Stimulated activated CD4-positive, alpha-beta T cell treated with anti-CD3 and anti-CD28 coated beads, Interleukin-12 subunit alpha, Interleukin-12 subunit beta, amount 100 ng/mL, for 24 hours (primary cell): ENCODE data around the gene SERBP1.
A peak's percentile ranks its signal among the peaks of the same experiment; 100 is the strongest.
"Not testable (repeated sequence)": the region's sequence is repeated elsewhere in the genome, so short reads cannot be mapped to it uniquely, and the experiment has no call there.

Experiments used
- DNase-seq, 2 experiments: peaks; one replicate each; pipeline ENCODE4 v3.0.0-alpha.2; 2020; ENCODE audit warnings: low read depth in 2 of 2

Gene SERBP1

GRCh38 chr1:67440339-67440738 lies 10.1 kb upstream of the SERBP1 start:
- no peak for DNase-seq

GRCh38 chr1:67439277-67440029 lies 9.3 kb upstream of the SERBP1 start:
- no peak for DNase-seq

GRCh38 chr1:67437961-67438360 lies 7.8 kb upstream of the SERBP1 start:
- no peak for DNase-seq

- DNase-seq = no peak
These were observed 6.4 kb upstream of the SERBP1 start for GRCh38 chr1:67436511-67437055.

GRCh38 chr1:67434491-67434890 lies 4.3 kb upstream of the SERBP1 start:
- DNase-seq = no peak

- DNase-seq = no peak
These were observed 3.6 kb upstream of the SERBP1 start for GRCh38 chr1:67433837-67434236.

GRCh38 chr1:67432745-67433144 lies 2.5 kb upstream of the SERBP1 start:
- no peak for DNase-seq

- DNase-seq = no peak
These were observed 1.8 kb upstream of the SERBP1 start for GRCh38 chr1:67431869-67432578.

- no peak for DNase-seq
These were observed 1.1 kb upstream of the SERBP1 start for GRCh38 chr1:67431156-67431765.

GRCh38 chr1:67429528-67430357 lies 459 bp downstream of the SERBP1 start:
- DNase-seq = peak; percentile 25 to 26

- peak; percentile 41 to 48 for DNase-seq
These were observed 1.1 kb downstream of the SERBP1 start for GRCh38 chr1:67429011-67429527.

GRCh38 chr1:67427947-67428346 lies 2.3 kb downstream of the SERBP1 start:
- DNase-seq = no peak

GRCh38 chr1:67427465-67427864 lies 2.7 kb downstream of the SERBP1 start:
- no peak for DNase-seq

GRCh38 chr1:67420835-67421492 lies 9.2 kb downstream of the SERBP1 start:
- DNase-seq = no peak

GRCh38 chr1:67418839-67419586 lies 11.2 kb downstream of the SERBP1 start:
- no peak for DNase-seq

GRCh38 chr1:67417733-67418132 lies 12.5 kb downstream of the SERBP1 start:
- DNase-seq = not testable (repeated sequence)

GRCh38 chr1:67415041-67415440 lies 15.2 kb downstream of the SERBP1 start:
- no peak for DNase-seq

- DNase-seq = no peak
These were observed 15.6 kb downstream of the SERBP1 start for GRCh38 chr1:67414574-67414973.

GRCh38 chr1:67413101-67413500 lies 17.1 kb downstream of the SERBP1 start:
- not testable (repeated sequence) for DNase-seq

GRCh38 chr1:67408148-67408547 lies 22.1 kb downstream of the SERBP1 start:
- DNase-seq = no peak
